ENCODE measurements around the gene PRUNE1. TPM values are rescaled to one million over a fixed set of nuclear protein-coding genes. Genes with fewer than 3 reads are reported as not detected.

Gene PRUNE1
- total and polyA plus RNA-seq, 4 donors: 8.7 to 20.6 (median 12.7) TPM

DNA sequence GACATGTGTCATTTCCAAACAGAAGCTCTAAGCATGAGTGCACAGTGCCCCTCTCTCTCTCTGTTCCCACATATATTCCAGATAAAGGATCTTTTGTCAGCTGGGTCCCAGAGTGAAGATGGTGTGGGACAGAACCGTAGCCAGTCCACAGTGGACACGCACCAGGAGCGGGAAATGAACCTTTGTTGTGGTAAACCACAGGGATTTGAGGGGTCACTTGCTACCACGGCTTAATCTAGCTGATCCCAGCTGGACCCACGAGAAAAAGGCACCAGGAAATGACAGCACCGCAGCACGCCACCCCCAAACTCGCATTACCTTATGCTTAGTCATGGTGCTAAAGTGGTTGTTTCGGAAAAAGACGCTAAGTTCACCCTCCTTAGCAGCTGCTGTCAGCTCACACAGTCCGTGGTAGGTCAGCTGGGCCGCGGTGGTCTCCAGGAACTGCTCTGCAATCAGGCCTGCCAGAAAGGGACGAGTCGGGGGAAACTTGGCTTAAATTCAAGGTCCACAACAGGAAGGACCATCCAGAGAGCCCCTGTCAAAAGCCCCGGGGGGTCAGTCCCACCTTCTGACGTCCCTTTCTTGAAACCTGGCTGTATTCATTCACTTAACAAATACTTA lies 9.1 kb upstream of the PRUNE1 start:
- ATAC-seq (ENCODE audit: insufficient read depth, low FRiP score) (no peak), DNase-seq (no peak)
- no peak overlapping the region for H3K27ac ChIP-seq (ENCODE audit: low read depth in 1 of 2, low read length in 1 of 2)
- peaks cover 13 to 28% (median 27%) of the 10 kb centered on the region in 4 donors for H3K36me3 ChIP-seq (ENCODE audit: control insufficient read depth in 4 of 4, insufficient read depth in 4 of 4, low read length in 4 of 4)
- H3K27me3 ChIP-seq (ENCODE audit: control insufficient read depth in 3 of 3, insufficient read depth in 3 of 3, low read length in 2 of 3): no peaks in the 10 kb centered on the region
- H3K4me3 ChIP-seq: no peak overlapping the region
- TF ChIP-seq, protein P1, sequence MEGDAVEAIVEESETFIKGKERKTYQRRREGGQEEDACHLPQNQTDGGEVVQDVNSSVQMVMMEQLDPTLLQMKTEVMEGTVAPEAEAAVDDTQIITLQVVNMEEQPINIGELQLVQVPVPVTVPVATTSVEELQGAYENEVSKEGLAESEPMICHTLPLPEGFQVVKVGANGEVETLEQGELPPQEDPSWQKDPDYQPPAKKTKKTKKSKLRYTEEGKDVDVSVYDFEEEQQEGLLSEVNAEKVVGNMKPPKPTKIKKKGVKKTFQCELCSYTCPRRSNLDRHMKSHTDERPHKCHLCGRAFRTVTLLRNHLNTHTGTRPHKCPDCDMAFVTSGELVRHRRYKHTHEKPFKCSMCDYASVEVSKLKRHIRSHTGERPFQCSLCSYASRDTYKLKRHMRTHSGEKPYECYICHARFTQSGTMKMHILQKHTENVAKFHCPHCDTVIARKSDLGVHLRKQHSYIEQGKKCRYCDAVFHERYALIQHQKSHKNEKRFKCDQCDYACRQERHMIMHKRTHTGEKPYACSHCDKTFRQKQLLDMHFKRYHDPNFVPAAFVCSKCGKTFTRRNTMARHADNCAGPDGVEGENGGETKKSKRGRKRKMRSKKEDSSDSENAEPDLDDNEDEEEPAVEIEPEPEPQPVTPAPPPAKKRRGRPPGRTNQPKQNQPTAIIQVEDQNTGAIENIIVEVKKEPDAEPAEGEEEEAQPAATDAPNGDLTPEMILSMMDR (IDR thresholded peaks at IDR 0.05; ENCODE audit: control extremely low read depth, extremely low read depth): no peak
- H3K9ac ChIP-seq (ENCODE audit: insufficient read depth in 1 of 2, low read length in 2 of 2): no peak overlapping the region
- WGBS, 2 donors: 40 to 69% methylated on average over 17 of the region's 17 CpGs
- H3K9me3 ChIP-seq (ENCODE audit: control insufficient read depth in 4 of 4, insufficient read depth in 3 of 4, low read length in 3 of 4): no peaks in the 10 kb centered on the region
- H3K4me1 ChIP-seq (ENCODE audit: control insufficient read depth in 5 of 5, insufficient read depth in 5 of 5, low read length in 5 of 5): peaks cover 3 to 9% (median 8%) of the 10 kb centered on the region in 5 donors

- no peak overlapping the region for H3K4me3 ChIP-seq
- TF ChIP-seq, protein P1 (IDR thresholded peaks at IDR 0.05; ENCODE audit: control extremely low read depth, extremely low read depth): no peak
- no peak overlapping the region for H3K27ac ChIP-seq (ENCODE audit: low read depth in 1 of 2, low read length in 1 of 2)
- H3K27me3 ChIP-seq (ENCODE audit: control insufficient read depth in 3 of 3, insufficient read depth in 3 of 3, low read length in 2 of 3): no peaks in the 10 kb centered on the region
- DNase-seq (no peak), ATAC-seq (ENCODE audit: insufficient read depth, low FRiP score) (no peak)
- H3K9me3 ChIP-seq (ENCODE audit: control insufficient read depth in 4 of 4, insufficient read depth in 3 of 4, low read length in 3 of 4): no peaks in the 10 kb centered on the region
- WGBS, 2 donors: 60 to 78% methylated on average over 2 of the region's 2 CpGs
- peaks cover 13 to 28% (median 27%) of the 10 kb centered on the region in 4 donors for H3K36me3 ChIP-seq (ENCODE audit: control insufficient read depth in 4 of 4, insufficient read depth in 4 of 4, low read length in 4 of 4)
- no peak overlapping the region for H3K9ac ChIP-seq (ENCODE audit: insufficient read depth in 1 of 2, low read length in 2 of 2)
- H3K4me1 ChIP-seq (ENCODE audit: control insufficient read depth in 5 of 5, insufficient read depth in 5 of 5, low read length in 5 of 5): peaks cover 3 to 14% (median 11%) of the 10 kb centered on the region in 5 donors
These were observed 8.3 kb upstream of the PRUNE1 start for GRCh38 chr1:150999926-151000325.

GRCh38 chr1:151000408-151000807 lies 7.8 kb upstream of the PRUNE1 start:
- ATAC-seq (ENCODE audit: insufficient read depth, low FRiP score) (no peak), DNase-seq (no peak)
- 97 to 98% methylated on average over 3 of the region's 3 CpGs for WGBS, 2 donors
- no peak overlapping the region for H3K27ac ChIP-seq (ENCODE audit: low read depth in 1 of 2, low read length in 1 of 2)
- peaks cover 3 to 19% (median 11%) of the 10 kb centered on the region in 5 donors for H3K4me1 ChIP-seq (ENCODE audit: control insufficient read depth in 5 of 5, insufficient read depth in 5 of 5, low read length in 5 of 5)
- H3K9ac ChIP-seq (ENCODE audit: insufficient read depth in 1 of 2, low read length in 2 of 2): no peak overlapping the region
- TF ChIP-seq, protein P1 (IDR thresholded peaks at IDR 0.05; ENCODE audit: control extremely low read depth, extremely low read depth): no peak
- no peaks in the 10 kb centered on the region for H3K9me3 ChIP-seq (ENCODE audit: control insufficient read depth in 4 of 4, insufficient read depth in 3 of 4, low read length in 3 of 4)
- peaks cover 13 to 28% (median 27%) of the 10 kb centered on the region in 4 donors for H3K36me3 ChIP-seq (ENCODE audit: control insufficient read depth in 4 of 4, insufficient read depth in 4 of 4, low read length in 4 of 4)
- H3K27me3 ChIP-seq (ENCODE audit: control insufficient read depth in 3 of 3, insufficient read depth in 3 of 3, low read length in 2 of 3): no peaks in the 10 kb centered on the region
- H3K4me3 ChIP-seq: no peak overlapping the region
